GM23338 (cell line): ENCODE measurements around the gene PALLD. TPM values are rescaled to one million over a fixed set of nuclear protein-coding genes. Genes with fewer than 3 reads are reported as not detected.

Experiments used
- ATAC-seq: fragments of 200-7000 bp; cut with Tn5 transposase; 3 replicates; pipeline ENCODE4 v1.9.1; 2020
- DNase-seq: peaks from one replicate; pipeline ENCODE4 v3.0.0-alpha.2; 2015; ENCODE audit warnings: low spot score
- H2AFZ ChIP-seq: fragments of 200-600 bp; sonication (generic); 2 replicates; pipeline ENCODE4 v1.8.0; 2016; ENCODE audit warnings: antibody characterized with exemption, mild to moderate bottlenecking, moderate library complexity
- H3F3A ChIP-seq: fragments of 200-600 bp; sonication (generic); replicated peaks from 2 replicates; pipeline ENCODE4 v1.8.0; 2017; ENCODE audit warnings: antibody characterized with exemption, mixed run types, low read depth
- H3K27ac ChIP-seq: fragments of 200-600 bp; sonication (generic); 2 replicates; pipeline ENCODE4 v1.6.1; 2016; ENCODE audit warnings: low read depth
- H3K27me3 ChIP-seq: fragments of 200-600 bp; sonication (generic); 2 replicates; pipeline ENCODE4 v1.8.0; 2016; ENCODE audit warnings: mild to moderate bottlenecking, mixed run types, moderate library complexity; ENCODE audit not compliant: insufficient read depth
- H3K36me3 ChIP-seq: fragments of 200-600 bp; sonication (generic); 2 replicates; pipeline ENCODE4 v1.8.0; 2016; ENCODE audit warnings: mild to moderate bottlenecking; ENCODE audit not compliant: insufficient read depth
- H3K4me1 ChIP-seq: fragments of 200-600 bp; sonication (generic); 2 replicates; pipeline ENCODE4 v1.8.0; 2016; ENCODE audit warnings: mild to moderate bottlenecking, moderate library complexity; ENCODE audit not compliant: insufficient read depth
- H3K4me2 ChIP-seq: fragments of 200-600 bp; sonication (generic); 2 replicates; pipeline ENCODE4 v1.7.1; 2017; ENCODE audit warnings: mixed run types
- H3K4me3 ChIP-seq: fragments of 200-600 bp; sonication (generic); 2 replicates; pipeline ENCODE4 v1.6.1; 2016; ENCODE audit warnings: mixed run types
- H3K79me2 ChIP-seq: fragments of 200-600 bp; sonication (generic); replicated peaks from 2 replicates; pipeline ENCODE4 v1.8.0; 2017; ENCODE audit warnings: mild to moderate bottlenecking; ENCODE audit not compliant: insufficient read depth
- H3K9me2 ChIP-seq: fragments of 200-600 bp; sonication (generic); 2 replicates; pipeline ENCODE4 v1.8.0; 2017; ENCODE audit not compliant: insufficient read depth
- H4K20me1 ChIP-seq: fragments of 200-600 bp; sonication (generic); replicated peaks from 2 replicates; pipeline ENCODE4 v1.8.0; 2017; ENCODE audit warnings: mild to moderate bottlenecking; ENCODE audit not compliant: insufficient read depth
- H3K27ac Mint-ChIP-seq: 2 replicates; pipeline ENCODE4 v1.8.0; 2020; ENCODE audit warnings: inconsistent platforms, mild to moderate bottlenecking, moderate library complexity, mixed read lengths
- H3K27me3 Mint-ChIP-seq: 3 replicates; pipeline ENCODE4 v1.8.0; 2022; ENCODE audit warnings: low read depth, mild to moderate bottlenecking, moderate library complexity, mixed read lengths, inconsistent platforms; ENCODE audit not compliant: insufficient read depth, poor library complexity
- H3K36me3 Mint-ChIP-seq: 3 replicates; pipeline ENCODE4 v1.8.0; 2021; ENCODE audit warnings: low read depth, mild to moderate bottlenecking, inconsistent platforms, moderate library complexity, mixed read lengths
- H3K4me1 Mint-ChIP-seq: 3 replicates; pipeline ENCODE4 v1.8.0; 2020; ENCODE audit warnings: mild to moderate bottlenecking, inconsistent platforms, mixed read lengths
- H3K4me3 Mint-ChIP-seq: 3 replicates; pipeline ENCODE4 v1.8.0; 2021; ENCODE audit warnings: moderate library complexity, mild to moderate bottlenecking, inconsistent platforms, mixed read lengths
- H3K9me3 Mint-ChIP-seq: 3 replicates; pipeline ENCODE4 v1.8.0; 2020; ENCODE audit warnings: moderate library complexity, mild to moderate bottlenecking, inconsistent platforms, mixed read lengths
- CREB1 ChIP-seq: fragments of 250-450 bp; sonication (Bioruptor Pico); IDR thresholded peaks from 2 replicates; pipeline ENCODE4 v1.5.0; 2020; ENCODE audit warnings: low read depth, mild to moderate bottlenecking, moderate library complexity
- ETS1 ChIP-seq: IDR thresholded peaks from 2 replicates; pipeline ENCODE4 v1.6.1; 2016; ENCODE audit warnings: antibody characterized with exemption
- EZH2 ChIP-seq: fragments of 200-600 bp; sonication (generic); IDR thresholded peaks from one replicate; pipeline ENCODE4 v1.8.0; 2017; ENCODE audit warnings: antibody characterized with exemption, mild to moderate bottlenecking, low read depth; ENCODE audit not compliant: unreplicated experiment
- EZH2phosphoT487 ChIP-seq: fragments of 200-600 bp; sonication (generic); IDR thresholded peaks from one replicate; pipeline ENCODE4 v1.8.1; 2018; ENCODE audit warnings: antibody characterized with exemption; ENCODE audit not compliant: unreplicated experiment
- JUNB ChIP-seq: IDR thresholded peaks from one replicate; pipeline ENCODE4 v1.6.1; 2016; ENCODE audit warnings: antibody characterized with exemption; ENCODE audit not compliant: unreplicated experiment
- NANOG ChIP-seq: IDR thresholded peaks from 2 replicates; pipeline ENCODE4 v1.6.1; 2016; ENCODE audit warnings: antibody characterized with exemption, borderline replicate concordance
- POLR2AphosphoS5 ChIP-seq: IDR thresholded peaks from 2 replicates; pipeline ENCODE4 v1.6.1; 2016; ENCODE audit warnings: antibody characterized with exemption, low read depth
- REST ChIP-seq: IDR thresholded peaks from one replicate; pipeline ENCODE4 v1.6.1; 2018; ENCODE audit warnings: antibody characterized with exemption; ENCODE audit not compliant: unreplicated experiment
- STAT1 ChIP-seq: IDR thresholded peaks from one replicate; pipeline ENCODE4 v1.6.1; 2016; ENCODE audit warnings: antibody characterized with exemption; ENCODE audit not compliant: unreplicated experiment
- ZNF114 ChIP-seq: fragments of 250-450 bp; sonication (Bioruptor Pico); IDR thresholded peaks from 2 replicates; pipeline ENCODE4 v1.5.0; 2020; ENCODE audit warnings: mild to moderate bottlenecking, moderate library complexity
- ZNF331 ChIP-seq: fragments of 250-450 bp; sonication (Bioruptor Pico); IDR thresholded peaks from 2 replicates; pipeline ENCODE4 v1.5.0; 2020; ENCODE audit warnings: low read depth, mild to moderate bottlenecking, moderate library complexity
- ZNF462 ChIP-seq: fragments of 250-450 bp; sonication (Bioruptor Pico); IDR thresholded peaks from 2 replicates; pipeline ENCODE4 v1.5.0; 2020; ENCODE audit warnings: mild to moderate bottlenecking, moderate library complexity
- polyA plus RNA-seq: library from polyadenylated mRNA; unstranded; fragments of >200 nt; fragmentation: Nextera tagmentation; extraction: Ambion mirVana; gene quantifications from 2 replicates; pipeline ENCODE4 v1.2.1, GENCODE V29; 2016
- total RNA-seq: library from RNA; depleted of rRNA; stranded (reverse); fragments of >200 nt; shearing (Covaris generic); gene quantifications from 2 replicates; pipeline ENCODE4 v1.2.3, GENCODE V29; 2014
- TF ChIP-seq, protein P1 (sequence below), 2 experiments: fragments of 200-600 bp in 1 of 2; sonication (generic) in 1 of 2; conservative IDR thresholded peaks; 2 replicates each; pipeline versions ENCODE4 v1.5.1 to v1.6.1; 2016 to 2017; ENCODE audit warnings: antibody characterized with exemption in 2 of 2, low read depth in 2 of 2, mild to moderate bottlenecking in 2 of 2, moderate library complexity in 1 of 2

Gene PALLD
- total and polyA plus RNA-seq, 2 experiments from 2014 or later, result 13.1 to 30.2 TPM

GRCh38 chr4:168608771-168609170 is 111.9 kb downstream of the PALLD start:
- no peaks in the 10 kb centered on the region for H3K9me3 Mint-ChIP-seq
- Histone ChIP-seq H3K4me2 (no peak overlapping the region), H3K4me1 (peaks cover 23% of the 10 kb centered on the region), H2AFZ (no peak overlapping the region), H3F3A (no peaks in the 10 kb centered on the region), H3K36me3 (no peaks in the 10 kb centered on the region), H3K79me2 (no peaks in the 10 kb centered on the region), H3K27ac (no peak overlapping the region), H4K20me1 (no peaks in the 10 kb centered on the region), H3K4me3 (no peak overlapping the region), H3K27me3 (no peaks in the 10 kb centered on the region), H3K9me2 (peaks cover 13% of the 10 kb centered on the region)
- ATAC-seq (no peak), DNase-seq (no peak)
- H3K36me3 Mint-ChIP-seq, result no peaks in the 10 kb centered on the region
- peaks cover 41% of the 10 kb centered on the region for H3K4me1 Mint-ChIP-seq
- TF ChIP-seq CREB1 (CRISPR knock-in tag) (no peak), ZNF331 (CRISPR knock-in tag) (no peak), STAT1 (no peak), EZH2phosphoT487 (no peak), NANOG (no peak), POLR2AphosphoS5 (no peak), JUNB (no peak), ETS1 (no peak), ZNF114 (CRISPR knock-in tag) (no peak), EZH2 (no peak), ZNF462 (no peak), REST (no peak)
- TF ChIP-seq, protein P1, sequence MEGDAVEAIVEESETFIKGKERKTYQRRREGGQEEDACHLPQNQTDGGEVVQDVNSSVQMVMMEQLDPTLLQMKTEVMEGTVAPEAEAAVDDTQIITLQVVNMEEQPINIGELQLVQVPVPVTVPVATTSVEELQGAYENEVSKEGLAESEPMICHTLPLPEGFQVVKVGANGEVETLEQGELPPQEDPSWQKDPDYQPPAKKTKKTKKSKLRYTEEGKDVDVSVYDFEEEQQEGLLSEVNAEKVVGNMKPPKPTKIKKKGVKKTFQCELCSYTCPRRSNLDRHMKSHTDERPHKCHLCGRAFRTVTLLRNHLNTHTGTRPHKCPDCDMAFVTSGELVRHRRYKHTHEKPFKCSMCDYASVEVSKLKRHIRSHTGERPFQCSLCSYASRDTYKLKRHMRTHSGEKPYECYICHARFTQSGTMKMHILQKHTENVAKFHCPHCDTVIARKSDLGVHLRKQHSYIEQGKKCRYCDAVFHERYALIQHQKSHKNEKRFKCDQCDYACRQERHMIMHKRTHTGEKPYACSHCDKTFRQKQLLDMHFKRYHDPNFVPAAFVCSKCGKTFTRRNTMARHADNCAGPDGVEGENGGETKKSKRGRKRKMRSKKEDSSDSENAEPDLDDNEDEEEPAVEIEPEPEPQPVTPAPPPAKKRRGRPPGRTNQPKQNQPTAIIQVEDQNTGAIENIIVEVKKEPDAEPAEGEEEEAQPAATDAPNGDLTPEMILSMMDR (conservative IDR thresholded peaks at IDR 0.05; ENCODE audit: low read depth in 2 of 2), result no peak
- H3K4me3 Mint-ChIP-seq, result no peak overlapping the region; the same call in 2 of the 3 replicates
- no peak overlapping the region for H3K27ac Mint-ChIP-seq
- no peaks in the 10 kb centered on the region for H3K27me3 Mint-ChIP-seq
